ENCODE results near the gene NPIPB2.
"Not testable (repeated sequence)": the region's sequence is repeated elsewhere in the genome, so short reads cannot be mapped to it uniquely, and the experiment has no call there.

Gene NPIPB2

GRCh38 chr16:11957591-11958395 is 15.9 kb upstream of the NPIPB2 start:
- no peaks in the 10 kb centered on the region for H3K4me1 ChIP-seq
- no peak for DNase-seq
- no peaks in the 10 kb centered on the region for H3K36me3 ChIP-seq
- H3K9me3 ChIP-seq = no peaks in the 10 kb centered on the region
- H3K27me3 ChIP-seq = no peaks in the 10 kb centered on the region; the same call in 1 of the 2 replicates
- no peak overlapping the region for H3K4me3 ChIP-seq (ENCODE audit: low read depth, low read length)
- TF ChIP-seq CTCF (IDR thresholded peaks at IDR 0.05; ENCODE audit: low read depth, low read length) = no peak

- TF ChIP-seq CTCF (IDR thresholded peaks at IDR 0.05; ENCODE audit: low read depth, low read length) = no peak
- no peaks in the 10 kb centered on the region; the same call in 1 of the 2 replicates for H3K27me3 ChIP-seq
- no peak for DNase-seq
- no peaks in the 10 kb centered on the region for H3K9me3 ChIP-seq
- no peaks in the 10 kb centered on the region for H3K4me1 ChIP-seq
- no peaks in the 10 kb centered on the region for H3K36me3 ChIP-seq
- H3K4me3 ChIP-seq (ENCODE audit: low read depth, low read length) = no peak overlapping the region
These were observed 14.7 kb upstream of the NPIPB2 start for GRCh38 chr16:11956558-11956957.

- no peak for DNase-seq
- TF ChIP-seq CTCF (IDR thresholded peaks at IDR 0.05; ENCODE audit: low read depth, low read length) = no peak
- Histone ChIP-seq H3K4me1 (no peaks in the 10 kb centered on the region), H3K4me3 (ENCODE audit: low read depth, low read length) (no peak overlapping the region), H3K9me3 (no peaks in the 10 kb centered on the region), H3K36me3 (no peaks in the 10 kb centered on the region), H3K27me3 (no peaks in the 10 kb centered on the region; the same call in 1 of the 2 replicates)
These were observed 13.9 kb upstream of the NPIPB2 start for GRCh38 chr16:11955713-11956123.

- not testable (repeated sequence) for H3K27me3 ChIP-seq; H3K9me3 ChIP-seq; DNase-seq; H3K36me3 ChIP-seq; H3K4me3 ChIP-seq (ENCODE audit: low read depth, low read length); H3K4me1 ChIP-seq
These were observed 11.7 kb upstream of the NPIPB2 start for GRCh38 chr16:11953576-11953975.

GRCh38 chr16:11950388-11950787 is 8.5 kb upstream of the NPIPB2 start:
- Histone ChIP-seq H3K36me3 (no peaks in the 10 kb centered on the region), H3K27me3 (no peaks in the 10 kb centered on the region), H3K4me1 (no peaks in the 10 kb centered on the region), H3K9me3 (no peaks in the 10 kb centered on the region), H3K4me3 (ENCODE audit: low read depth, low read length) (no peak overlapping the region)
- DNase-seq = no peak
- no peak for TF ChIP-seq CTCF (IDR thresholded peaks at IDR 0.05; ENCODE audit: low read depth, low read length)

GRCh38 chr16:11949527-11949926 is 7.7 kb upstream of the NPIPB2 start:
- no peak overlapping the region for H3K4me3 ChIP-seq (ENCODE audit: low read depth, low read length)
- no peaks in the 10 kb centered on the region for H3K9me3 ChIP-seq
- DNase-seq = peak; percentile 27

More at GRCh38 chr16:11949527-11949926, 7.7 kb upstream of the NPIPB2 start:
- no peaks in the 10 kb centered on the region for H3K4me1 ChIP-seq
- H3K36me3 ChIP-seq = no peaks in the 10 kb centered on the region
- peak; percentile 66 for TF ChIP-seq CTCF (IDR thresholded peaks at IDR 0.05; ENCODE audit: low read depth, low read length)
- H3K27me3 ChIP-seq = no peaks in the 10 kb centered on the region
